NCI-H82 treated with DMSO at 0.1 percent for 48 hours (cell line): ENCODE results near the gene EMP3.
"Not testable (repeated sequence)": the region's sequence is repeated elsewhere in the genome, so short reads cannot be mapped to it uniquely, and the experiment has no call there.

Experiments used
- DNase-seq: peaks from one replicate; lab custom pipeline; 2025; ENCODE audit not compliant: unreplicated experiment; lab: John Stamatoyannopoulos, UW

EMP3 gene, protein sequence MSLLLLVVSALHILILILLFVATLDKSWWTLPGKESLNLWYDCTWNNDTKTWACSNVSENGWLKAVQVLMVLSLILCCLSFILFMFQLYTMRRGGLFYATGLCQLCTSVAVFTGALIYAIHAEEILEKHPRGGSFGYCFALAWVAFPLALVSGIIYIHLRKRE

DNA sequence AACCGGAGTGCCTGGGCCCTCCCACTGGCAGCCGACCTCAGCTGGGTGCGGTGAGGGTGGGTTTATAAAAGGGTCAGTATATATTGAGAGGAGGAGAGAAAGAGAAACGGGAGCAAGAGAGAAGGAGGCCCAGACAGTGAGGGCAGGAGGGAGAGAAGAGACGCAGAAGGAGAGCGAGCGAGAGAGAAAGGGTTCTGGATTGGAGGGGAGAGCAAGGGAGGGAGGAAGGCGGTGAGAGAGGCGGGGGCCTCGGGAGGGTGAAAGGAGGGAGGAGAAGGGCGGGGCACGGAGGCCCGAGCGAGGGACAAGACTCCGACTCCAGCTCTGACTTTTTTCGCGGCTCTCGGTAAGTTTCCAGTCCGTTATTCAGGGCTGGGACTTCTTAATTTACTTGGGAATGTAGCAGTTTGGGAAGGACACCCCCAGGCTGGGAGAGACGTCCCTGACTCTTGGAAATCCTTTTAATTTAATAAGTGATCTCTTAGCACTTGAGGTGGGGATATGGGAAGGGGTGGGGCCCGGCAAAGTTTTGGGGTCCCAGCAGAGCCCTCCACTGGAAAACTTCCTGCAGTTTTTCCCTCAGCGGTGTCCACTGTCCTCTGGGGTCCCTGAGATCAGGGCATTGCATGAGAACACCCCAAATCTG is at the start of gene EMP3:
Gene EMP3, plus strand, starts transcription at position 288 of the 646 bp plus-strand sequence. CDS start 1,293 bp downstream, outside the sequence.
- DNase-seq = peak; percentile 70

DNA sequence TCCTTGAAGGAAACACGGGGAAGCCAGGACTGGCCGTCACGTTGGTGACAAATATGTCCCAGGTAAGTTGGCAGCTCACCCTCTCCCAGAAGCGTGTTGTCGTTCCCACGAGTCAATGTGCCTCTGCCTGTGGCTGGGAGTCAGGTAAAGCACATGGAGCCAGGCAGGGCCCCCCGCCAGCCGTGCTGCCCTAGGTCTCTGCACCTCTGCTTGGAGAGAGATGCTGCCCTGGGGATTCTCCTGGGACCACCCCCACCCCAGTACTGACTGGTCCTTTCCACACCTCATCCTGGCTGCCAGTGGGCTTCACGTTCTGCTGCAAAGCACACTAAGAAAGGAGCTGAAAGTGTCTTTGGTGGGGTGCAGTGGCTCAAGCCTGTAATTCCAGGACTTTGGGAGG is 45.6 kb upstream of the EMP3 start:
- no peak for DNase-seq

DNA sequence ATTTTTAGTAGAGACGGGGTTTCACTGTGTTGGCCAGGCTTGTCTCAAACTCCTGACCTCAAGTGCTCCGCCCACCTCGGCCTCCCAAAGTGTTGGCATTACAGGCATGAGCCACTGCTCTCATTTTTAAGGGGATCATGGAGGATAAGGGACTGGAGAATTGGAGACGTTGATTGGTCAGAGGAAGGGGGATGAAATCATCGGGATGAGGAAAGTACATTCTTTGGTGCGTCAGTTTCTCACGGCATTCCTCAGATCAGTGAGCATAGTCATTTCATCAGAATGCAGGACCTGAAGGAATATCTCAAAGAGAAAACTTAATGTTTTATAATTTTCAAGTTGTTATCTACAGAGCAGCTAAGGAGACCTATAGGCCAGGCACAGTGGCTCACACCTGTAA is 41.4 kb upstream of the EMP3 start:
- DNase-seq = no peak

DNA sequence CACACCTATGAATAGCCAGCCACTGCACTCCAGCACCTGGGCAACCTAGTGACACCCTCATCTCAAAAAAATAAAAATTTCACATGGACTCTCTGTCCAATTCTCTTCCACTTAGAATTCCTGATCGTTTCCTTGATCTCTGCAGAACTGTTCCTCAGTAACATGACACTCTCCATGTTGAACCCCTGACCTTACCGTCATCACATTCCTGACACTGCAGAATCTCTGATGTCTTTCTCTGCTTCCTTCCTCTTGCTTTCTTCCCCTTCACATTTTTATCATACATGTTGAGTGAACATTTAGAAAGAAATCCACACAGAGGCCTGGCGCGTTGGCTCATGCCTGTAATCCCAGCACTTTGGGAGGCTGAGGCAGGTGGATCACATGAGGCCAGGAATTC is 40.5 kb upstream of the EMP3 start:
- DNase-seq = no peak

DNA sequence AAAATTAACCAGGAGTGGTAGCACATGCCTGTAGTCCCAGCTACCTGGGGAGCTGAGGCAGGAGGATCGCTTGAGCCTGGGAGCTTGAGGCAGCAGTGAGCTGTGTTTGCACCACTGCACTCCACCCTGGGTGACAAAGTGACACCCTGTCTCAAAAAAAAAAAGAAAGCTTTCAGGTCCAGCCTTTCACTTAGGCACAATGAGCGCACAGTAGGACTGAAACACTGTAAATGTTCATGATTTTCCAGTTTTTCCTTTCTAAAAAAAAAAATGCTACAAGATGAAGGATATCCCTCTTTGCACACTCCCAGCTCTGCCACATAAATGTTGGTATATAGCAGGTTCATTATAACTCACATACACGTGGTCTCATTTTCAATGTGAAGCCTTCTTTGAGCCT is 37.6 kb upstream of the EMP3 start:
- no peak for DNase-seq

DNA sequence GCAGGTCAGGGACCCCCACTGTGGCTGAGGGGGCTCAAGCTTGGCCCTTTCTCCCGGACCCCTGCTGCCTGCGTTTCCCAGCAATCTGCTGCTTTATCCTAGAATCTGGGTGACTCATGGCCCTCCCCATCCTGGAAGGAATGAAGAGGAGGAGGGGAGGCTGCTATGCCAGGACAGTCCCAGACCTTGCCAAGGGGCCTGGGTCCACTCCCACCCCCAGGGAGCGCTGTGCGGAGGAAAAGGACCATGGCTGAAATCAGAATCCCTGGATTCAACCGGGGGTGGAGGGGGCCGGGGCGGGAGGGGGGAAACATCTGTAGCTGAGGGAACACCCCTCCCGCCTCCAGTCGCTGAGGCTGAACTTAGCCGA is 35.0 kb upstream of the EMP3 start:
- no peak for DNase-seq

DNA sequence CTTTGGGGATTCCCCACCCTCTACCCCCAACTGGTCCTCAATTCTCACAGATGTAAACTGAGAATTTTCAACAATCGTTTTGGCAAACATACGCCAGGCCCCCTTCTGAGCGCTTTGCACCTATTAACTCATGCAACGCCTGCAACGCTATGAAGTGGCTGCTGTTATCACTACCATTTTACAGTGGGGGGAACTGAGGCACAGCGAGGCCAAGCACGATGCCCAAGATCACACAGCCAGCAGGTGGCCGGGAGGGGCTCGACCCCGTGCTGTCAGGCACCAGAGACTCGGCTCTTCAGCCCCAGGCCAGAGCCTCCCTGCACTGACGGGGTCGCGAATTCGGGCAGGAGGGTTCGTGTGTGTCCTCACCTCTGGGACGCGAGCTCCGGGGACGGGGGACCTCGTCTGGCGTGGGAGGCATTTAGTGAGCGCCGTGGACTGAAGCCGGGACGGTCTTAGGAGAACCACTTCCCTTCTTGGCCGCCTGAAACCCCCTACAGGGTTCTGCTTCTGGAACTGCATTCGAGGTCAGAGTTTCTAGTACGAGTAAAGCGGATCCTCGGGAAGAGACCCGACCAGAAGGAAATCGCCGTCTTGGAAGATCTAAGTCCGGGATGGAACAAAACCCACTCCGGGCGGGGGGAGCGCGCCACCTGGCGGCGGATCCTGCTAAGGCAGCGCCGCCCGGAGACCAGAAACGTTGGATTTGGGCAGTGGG is 34.4 kb upstream of the EMP3 start:
- peak; percentile 42 for DNase-seq

DNA sequence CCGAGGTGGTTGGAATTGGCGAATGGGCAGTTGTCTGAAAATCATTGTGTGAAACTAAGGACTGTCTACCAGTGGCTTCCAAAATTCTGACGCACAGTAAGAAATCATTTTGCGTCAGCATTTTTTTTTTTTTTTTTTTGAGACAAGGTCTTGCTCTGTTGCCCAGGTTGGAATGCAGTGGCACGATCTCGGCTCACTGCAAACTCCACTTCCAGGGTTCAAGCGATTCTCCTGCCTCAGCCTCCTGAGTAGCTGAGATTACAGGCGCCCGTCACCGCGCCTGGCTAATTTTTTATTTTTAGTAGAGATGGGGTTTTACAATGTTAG is 33.9 kb upstream of the EMP3 start:
- DNase-seq = not testable (repeated sequence)

DNA sequence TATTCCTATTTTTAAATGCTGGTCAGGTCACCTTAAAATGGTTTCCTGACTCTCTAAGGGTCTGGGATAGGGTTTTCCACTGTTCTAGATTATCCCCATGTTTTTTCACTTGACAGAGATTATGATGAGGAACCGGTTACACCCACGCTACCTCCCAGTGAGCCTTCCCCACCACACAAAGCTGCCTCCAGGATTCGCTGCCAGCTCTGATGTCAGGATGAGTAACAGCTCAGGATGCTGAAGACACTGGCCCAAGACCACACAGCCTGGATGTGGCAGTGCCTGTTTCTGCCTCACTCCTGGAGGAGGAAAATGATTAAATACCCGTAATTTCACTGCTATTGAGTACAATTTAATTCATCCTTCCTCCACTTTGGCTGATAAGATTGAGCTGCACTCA is 32.6 kb upstream of the EMP3 start:
- DNase-seq = no peak

DNA sequence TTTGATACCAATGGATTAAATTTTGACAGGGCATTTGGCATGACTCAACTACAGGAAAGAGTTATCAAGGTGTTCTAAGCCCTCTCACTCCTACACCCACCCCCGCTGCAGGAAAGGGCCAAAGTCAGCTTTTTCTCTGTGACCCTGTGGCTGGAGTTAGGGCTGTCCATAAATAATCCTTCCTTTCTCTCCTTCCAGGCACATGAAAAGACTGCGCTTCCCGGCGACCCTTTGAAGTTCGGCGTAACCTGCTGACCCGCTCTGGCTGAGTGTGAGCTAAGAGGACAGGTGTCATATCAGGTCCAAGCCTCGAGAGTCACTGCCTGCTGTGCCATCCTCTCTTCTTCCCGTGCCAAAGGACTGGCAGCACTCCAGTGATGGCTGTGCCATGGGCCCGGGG is 29.9 kb upstream of the EMP3 start:
- no peak for DNase-seq

DNA sequence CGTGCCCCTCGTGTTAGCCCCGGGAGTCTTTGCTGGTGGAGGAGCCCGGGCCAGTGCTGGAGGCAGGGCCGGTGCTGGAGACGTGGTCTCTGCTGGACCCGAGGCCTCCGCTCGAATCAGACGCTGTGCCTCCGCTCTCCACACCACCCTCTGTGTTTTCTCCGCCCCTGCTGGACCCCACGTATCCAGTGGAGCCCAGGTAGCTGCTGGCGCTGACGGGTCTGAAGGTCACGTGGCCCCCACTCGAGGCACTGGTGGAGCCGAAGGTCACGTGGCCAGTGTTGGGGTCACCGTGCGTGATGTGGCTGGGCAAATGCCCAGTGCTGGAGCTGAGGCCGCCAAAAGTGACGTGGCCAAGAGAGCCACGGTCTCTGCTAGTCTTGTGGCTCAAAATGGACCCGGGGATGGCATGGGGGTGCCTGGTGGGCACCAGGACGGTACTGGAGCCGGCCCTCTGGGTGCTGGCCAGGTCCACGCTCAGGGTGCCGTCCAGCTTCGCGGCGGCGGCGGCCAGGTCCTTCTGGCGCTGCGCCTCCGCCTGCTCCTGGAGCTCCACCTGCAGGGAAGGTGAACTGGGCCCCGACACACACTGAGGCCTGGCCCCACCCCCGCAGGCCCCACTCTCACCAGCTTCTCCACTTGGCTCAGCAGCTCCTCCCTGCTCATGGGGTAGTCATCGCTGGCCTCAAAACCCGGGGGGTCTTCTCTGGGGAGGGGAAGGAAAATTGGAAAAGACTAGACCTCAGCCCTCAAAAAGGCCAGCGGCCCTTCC is 28.2 kb upstream of the EMP3 start:
- no peak for DNase-seq

DNA sequence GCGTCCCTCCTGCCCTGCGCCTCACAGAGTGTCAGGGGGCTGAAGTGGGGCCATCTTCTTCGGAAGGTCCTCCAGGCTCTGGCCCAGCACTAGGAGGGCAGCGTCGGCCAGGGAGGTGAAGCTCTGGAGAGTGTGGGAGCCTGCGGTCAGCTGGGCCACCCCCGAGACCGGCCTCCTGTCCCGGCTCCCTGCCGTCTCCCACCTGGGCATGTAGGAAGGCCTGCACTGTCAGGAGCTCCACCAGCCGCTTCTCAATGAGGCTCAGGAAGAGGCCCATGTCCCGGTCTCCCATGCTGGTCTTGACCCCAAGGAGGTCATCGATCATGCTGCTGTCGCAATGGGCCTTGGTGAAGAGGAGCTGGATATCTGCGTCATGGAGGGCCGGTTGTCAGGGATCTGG is 27.4 kb upstream of the EMP3 start:
- no peak for DNase-seq

DNA sequence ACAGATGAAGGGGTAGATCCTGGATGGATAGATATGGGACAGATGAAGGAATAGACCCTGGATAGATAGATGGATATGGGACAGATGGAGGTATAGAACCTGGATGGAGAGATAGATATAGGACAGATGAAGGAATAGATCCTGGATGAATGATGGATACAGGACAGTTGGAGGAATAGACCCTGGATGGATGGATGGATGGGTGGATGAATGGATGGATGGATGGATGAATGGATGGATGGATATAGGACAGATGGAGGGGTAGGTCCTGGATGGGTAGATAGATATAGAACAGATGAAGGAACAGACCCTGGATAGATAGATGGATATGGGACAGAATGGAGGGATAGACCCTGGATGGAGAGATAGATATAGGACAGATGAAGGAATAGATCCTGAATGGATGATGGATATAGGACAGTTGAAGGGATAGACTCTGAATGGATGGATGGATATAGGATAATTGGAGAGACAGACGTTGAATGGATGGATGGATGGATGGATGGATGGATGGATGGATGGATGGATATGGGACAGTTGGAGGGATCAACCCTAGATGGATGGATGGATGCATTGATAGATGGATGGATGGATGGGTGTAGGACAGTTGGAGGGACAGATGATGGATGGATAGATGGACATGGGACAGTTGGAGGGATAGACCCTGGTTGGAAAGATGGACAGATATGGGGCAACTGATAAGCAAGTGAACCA is 23.3 kb upstream of the EMP3 start:
- no peak for DNase-seq

DNA sequence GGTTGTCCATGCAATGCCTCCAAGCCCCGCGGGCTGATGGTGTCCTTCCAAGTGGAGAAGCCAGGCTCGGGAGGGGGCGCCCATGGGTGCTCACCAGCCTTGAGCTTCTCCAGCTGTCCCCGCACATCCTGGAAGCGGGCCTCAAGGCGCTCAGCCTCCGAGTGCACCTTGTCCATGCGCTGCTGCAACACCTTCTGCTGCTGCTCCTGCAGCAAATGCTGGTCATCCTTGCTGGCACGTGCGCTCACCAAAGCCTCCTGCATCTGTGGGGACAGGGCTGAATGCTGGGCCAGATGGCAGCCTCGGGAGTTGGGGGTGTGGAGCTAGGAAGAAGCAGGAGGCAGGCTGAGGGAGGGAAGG is 22.8 kb upstream of the EMP3 start:
- DNase-seq = no peak

DNA sequence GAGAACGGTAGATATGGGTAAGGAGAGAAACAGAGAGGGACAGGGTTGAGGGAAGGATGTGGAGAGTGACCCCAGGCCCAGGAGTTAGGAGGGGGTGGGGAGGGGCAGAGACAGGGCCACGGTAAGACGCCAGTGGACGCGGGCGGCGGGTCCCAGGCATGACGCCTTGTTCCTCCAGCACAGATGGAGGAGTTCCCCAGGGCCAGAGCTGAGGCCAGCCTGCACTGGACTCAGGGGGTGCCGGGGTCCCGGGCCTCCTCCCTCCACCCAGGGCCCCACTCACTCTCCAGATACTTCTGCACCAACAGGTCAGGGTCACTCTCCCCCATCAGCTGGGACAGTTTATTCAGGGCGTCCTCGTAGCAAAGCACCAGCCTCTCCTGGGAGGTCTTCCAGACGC is 22.0 kb upstream of the EMP3 start:
- no peak for DNase-seq

DNA sequence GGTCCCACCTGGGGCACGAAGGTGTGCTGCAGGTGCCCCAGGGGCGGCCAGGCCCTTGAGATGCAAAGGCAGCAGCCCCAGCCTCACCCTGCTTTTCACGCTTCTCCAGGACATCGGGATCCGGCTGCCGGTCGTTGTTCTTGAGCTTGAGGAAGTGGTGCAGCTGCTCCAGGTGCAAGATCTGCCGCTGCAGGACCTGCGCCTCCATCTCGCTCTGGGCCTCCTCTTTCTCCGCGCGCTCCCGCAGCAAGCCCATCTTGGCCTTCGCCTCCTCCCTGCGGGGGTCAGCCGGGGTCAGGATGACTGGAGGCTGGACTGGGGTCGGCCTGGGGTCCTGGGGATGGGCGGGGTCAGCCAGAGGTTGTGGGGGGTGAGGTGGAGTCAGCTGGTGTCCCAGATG is 21.5 kb upstream of the EMP3 start:
- no peak for DNase-seq

DNA sequence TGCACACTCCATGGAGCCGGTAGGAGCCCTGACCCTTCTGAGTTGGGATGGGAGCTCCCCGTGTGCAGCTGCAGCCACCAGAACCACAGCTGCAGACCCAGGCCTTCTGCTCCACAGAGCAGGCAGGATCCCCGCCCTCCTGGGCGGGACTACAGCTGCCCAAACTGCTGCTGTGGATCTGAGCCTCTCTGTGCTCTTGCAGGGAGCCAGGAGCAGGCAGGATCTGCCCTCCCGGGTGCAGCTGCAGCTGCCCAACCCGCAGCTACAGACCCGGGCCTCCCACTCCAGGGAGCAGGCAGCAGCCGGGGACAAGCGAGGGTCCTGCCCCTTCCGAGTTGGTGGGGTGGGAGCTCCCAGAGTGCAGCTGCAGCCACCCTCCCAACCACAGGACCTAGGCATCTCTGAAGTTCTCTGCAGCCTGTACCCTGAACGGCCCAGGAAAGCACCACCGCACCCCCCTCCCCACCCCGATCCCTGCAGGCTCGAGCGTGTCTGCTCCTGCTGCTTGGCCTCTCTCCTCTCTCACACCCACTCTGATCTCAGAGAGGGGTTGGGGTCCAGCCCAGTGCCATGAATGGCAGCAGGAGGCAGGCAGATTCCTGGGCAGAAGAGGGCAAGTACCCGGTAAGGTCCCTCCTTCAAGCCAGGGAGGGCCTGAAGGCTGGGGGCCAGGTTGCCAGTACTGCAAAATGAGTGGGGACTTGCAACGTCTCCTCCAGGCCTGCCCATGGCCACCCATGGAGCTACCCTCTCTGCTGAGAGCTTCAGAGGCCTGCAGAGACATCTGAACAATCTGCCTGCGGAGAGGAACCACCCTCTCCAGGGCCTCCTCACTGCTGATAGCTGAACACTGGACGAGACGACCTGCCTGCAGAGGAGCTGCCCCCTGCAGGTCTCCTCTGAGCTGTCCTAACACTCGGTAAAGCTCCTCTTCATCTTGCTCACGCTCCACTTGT is 16.4 kb upstream of the EMP3 start:
- no peak for DNase-seq

DNA sequence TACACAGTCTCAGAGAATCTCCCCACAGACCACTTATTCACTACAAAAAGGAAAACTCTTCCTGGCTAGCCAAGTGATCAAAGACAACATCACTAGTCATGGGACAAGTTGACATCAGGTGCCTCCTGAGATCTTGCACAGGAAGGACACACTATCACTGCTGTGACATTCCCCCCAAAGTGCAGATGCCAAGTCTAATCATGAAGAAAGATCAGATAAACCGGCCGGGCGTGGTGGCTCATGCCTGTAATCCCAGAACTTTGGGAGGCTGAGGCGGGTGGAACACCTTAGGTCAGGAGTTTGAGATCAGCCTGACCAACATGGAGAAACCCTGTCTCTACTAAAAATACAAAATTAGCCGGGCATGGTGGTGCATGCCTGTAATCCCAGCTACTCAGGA is 15.6 kb upstream of the EMP3 start:
- not testable (repeated sequence) for DNase-seq

DNA sequence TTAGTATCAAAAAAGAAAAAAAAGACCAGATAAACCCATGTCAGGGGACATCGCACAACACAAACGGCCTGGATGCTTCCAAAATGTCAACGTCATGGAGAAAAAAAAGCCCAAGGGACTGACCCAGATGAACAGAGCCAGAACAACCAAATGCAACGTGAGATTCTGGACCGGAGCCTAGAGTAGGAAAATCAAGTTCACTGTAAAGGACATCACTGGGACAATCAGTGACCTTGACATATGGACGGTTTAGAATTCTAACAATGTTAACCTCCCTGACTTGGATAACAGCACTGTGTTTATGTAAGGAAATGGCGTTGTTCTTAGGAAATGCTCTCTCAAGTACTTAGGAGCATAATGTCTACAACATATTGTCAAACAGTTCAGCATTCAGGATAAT is 15.1 kb upstream of the EMP3 start:
- no peak for DNase-seq

DNA sequence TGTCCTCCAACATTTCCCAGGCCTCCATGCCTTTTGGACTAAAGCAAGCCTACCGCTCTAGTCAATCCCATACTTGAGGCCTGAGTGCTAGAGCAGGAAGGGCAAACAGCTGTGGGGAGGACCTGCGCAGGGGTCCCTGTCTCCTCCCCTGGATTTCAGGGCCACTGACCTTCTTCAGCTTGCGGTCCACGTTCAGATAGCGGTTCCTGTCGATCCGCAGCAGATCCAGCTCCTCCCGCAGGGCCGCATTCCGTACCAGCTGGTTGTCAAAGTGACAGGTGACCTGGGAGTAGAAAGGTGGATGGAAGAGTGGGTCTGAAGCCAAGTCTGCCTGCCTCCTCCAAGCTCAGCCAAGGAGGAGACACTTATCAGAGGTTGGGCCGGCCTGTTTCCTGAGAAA is 14.0 kb upstream of the EMP3 start:
- no peak for DNase-seq
